Stimulated activated naive CD4-positive, alpha-beta T cell (primary cell): Measurements from ENCODE around the gene TLR6.
A peak's percentile ranks its signal among the peaks of the same experiment; 100 is the strongest.

Experiments
- DNase-seq, 6 experiments: peaks; one replicate each; lab custom pipeline; 2025; lab: John Stamatoyannopoulos, UW

Gene TLR6

GRCh38 chr4:38856524-38857337 lies at the start of gene TLR6:
Gene TLR6, minus strand, starts transcription at chr4:38856817. Its CDS starts 27,344 bp downstream, at chr4:38829473.
- DNase-seq = peak; percentile 1 to 87 (median 66)

GRCh38 chr4:38905652-38906385 lies 49.2 kb upstream of the TLR6 start:
- DNase-seq = no peak

- no peak for DNase-seq
These were observed 48.1 kb upstream of the TLR6 start for GRCh38 chr4:38904682-38905081.

GRCh38 chr4:38904090-38904666 lies 47.6 kb upstream of the TLR6 start:
- DNase-seq = no peak

GRCh38 chr4:38902695-38903094 lies 46.1 kb upstream of the TLR6 start:
- DNase-seq = peak in 3 of 6 experiments; percentile 30 to 60 (median 49)

GRCh38 chr4:38902221-38902620 lies 45.6 kb upstream of the TLR6 start:
- no peak for DNase-seq

- DNase-seq = no peak
These were observed 41.6 kb upstream of the TLR6 start for GRCh38 chr4:38898245-38898644.

- no peak for DNase-seq
These were observed 40.3 kb upstream of the TLR6 start for GRCh38 chr4:38896940-38897339.

- DNase-seq = no peak
These were observed 37.8 kb upstream of the TLR6 start for GRCh38 chr4:38894322-38894982.

GRCh38 chr4:38891051-38891983 lies 34.7 kb upstream of the TLR6 start:
- DNase-seq = no peak

- DNase-seq = no peak
These were observed 32.5 kb upstream of the TLR6 start for GRCh38 chr4:38889143-38889542.

GRCh38 chr4:38884254-38884653 lies 27.6 kb upstream of the TLR6 start:
- DNase-seq = no peak

GRCh38 chr4:38876636-38877035 lies 20.0 kb upstream of the TLR6 start:
- DNase-seq = no peak

- no peak for DNase-seq
These were observed 16.8 kb upstream of the TLR6 start for GRCh38 chr4:38873290-38873944.

- DNase-seq = no peak
These were observed 16.0 kb upstream of the TLR6 start for GRCh38 chr4:38872620-38873019.

GRCh38 chr4:38871593-38871992 lies 15.0 kb upstream of the TLR6 start:
- DNase-seq = no peak

GRCh38 chr4:38870098-38870808 lies 13.6 kb upstream of the TLR6 start:
- no peak for DNase-seq

- no peak for DNase-seq
These were observed 12.9 kb upstream of the TLR6 start for GRCh38 chr4:38869511-38869910.

- DNase-seq = no peak
These were observed 11.7 kb upstream of the TLR6 start for GRCh38 chr4:38868059-38868960.
